Vagina (tissue), 2 donors: ENCODE measurements around the gene MTRF1.

Experiments used
- CTCF ChIP-seq, 3 experiments: fragments of 450-650 bp in 2 of 3; fragments of 200-600 bp in 1 of 3; sonication (generic) in 1 of 3; IDR thresholded peaks; one replicate each; pipeline ENCODE4 v1.5.1; 2017 to 2019; ENCODE audit warnings: antibody characterized with exemption in 3 of 3, mild to moderate bottlenecking in 2 of 3, moderate library complexity in 2 of 3
- POLR2A ChIP-seq, 2 donors: fragments of 450-650 bp; IDR thresholded peaks; one replicate each; pipeline ENCODE4 v1.6.1; 2017; ENCODE audit warnings: antibody characterized with exemption in 2 of 2, mild to moderate bottlenecking in 2 of 2, moderate library complexity in 2 of 2
- POLR2AphosphoS5 ChIP-seq, 2 donors: sonication (generic); formaldehyde crosslinking; IDR thresholded peaks; one replicate each; pipeline ENCODE4 v1.9.0; 2017; ENCODE audit warnings: antibody characterized with exemption in 2 of 2, mild to moderate bottlenecking in 2 of 2, low read depth in 1 of 2; ENCODE audit not compliant: insufficient read depth in 1 of 2

DNA sequence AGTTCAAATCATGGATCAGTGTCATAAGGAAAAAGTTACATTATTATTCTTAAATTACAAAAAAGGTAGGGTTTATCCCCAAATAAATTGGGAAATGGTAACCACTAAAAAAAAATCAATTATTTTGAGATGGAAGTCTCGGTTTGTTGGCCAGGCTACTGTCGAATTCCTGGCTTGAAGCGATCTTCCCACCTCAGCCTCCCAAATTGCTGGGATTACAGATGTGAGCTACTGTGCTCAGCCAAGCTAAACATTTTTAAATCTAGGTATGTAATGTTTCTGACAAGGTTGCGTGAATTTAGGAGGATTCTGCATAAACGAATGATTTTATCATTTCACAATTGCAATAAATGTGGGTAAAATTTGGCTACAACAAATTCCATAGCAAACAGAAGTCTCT is 49.7 kb upstream of the MTRF1 start:
- no peak for TF ChIP-seq CTCF (IDR thresholded peaks at IDR 0.05)
- TF ChIP-seq POLR2AphosphoS5 (IDR thresholded peaks at IDR 0.05; ENCODE audit: insufficient read depth in 1 of 2, low read depth in 1 of 2) = no peak
- no peak for TF ChIP-seq POLR2A (IDR thresholded peaks at IDR 0.05)
